AG04450 (cell line): Measurements from ENCODE around the gene BTNL2. TPM values are rescaled to one million over a fixed set of nuclear protein-coding genes. Genes with fewer than 3 reads are reported as not detected.

Source experiments
- CTCF ChIA-PET: fragments of 300-600, 350-600 bp; formaldehyde crosslinking; extraction: SDS; loops from one replicate; lab custom pipeline; 2022; ENCODE audit warnings: antibody characterized with exemption, inconsistent platforms; lab: Charles Lee
- POLR2A ChIA-PET: fragments of 350-600 bp; formaldehyde crosslinking; extraction: SDS; loops from one replicate; lab custom pipeline; 2021; ENCODE audit warnings: antibody characterized with exemption, inconsistent platforms; lab: Yijun Ruan, JAX
- DNase-seq: peaks from one replicate; pipeline ENCODE4 v3.0.0-alpha.2; 2011; ENCODE audit warnings: low read depth, low spot score
- H3K27ac ChIP-seq: one replicate; pipeline ENCODE4 v1.5.1; 2012; ENCODE audit warnings: low read depth, low read length, control low read depth
- H3K27me3 ChIP-seq: one replicate; pipeline ENCODE4 v1.6.0; 2012; ENCODE audit warnings: low read length; ENCODE audit not compliant: control insufficient read depth, insufficient read depth
- H3K4me3 ChIP-seq: 2 replicates; pipeline ENCODE4 v1.5.1; 2011; ENCODE audit warnings: mild to moderate bottlenecking, low read depth, low read length, control low read depth
- H3K9me3 ChIP-seq: 2 replicates; pipeline ENCODE4 v1.5.1; 2012; ENCODE audit warnings: low read length; ENCODE audit not compliant: control insufficient read depth, insufficient read depth
- CTCF ChIP-seq: IDR thresholded peaks from 2 replicates; pipeline ENCODE4 v1.5.1; 2011; ENCODE audit warnings: low read depth, low read length, control low read depth, inconsistent platforms
- polyA plus RNA-seq: library from polyadenylated mRNA; depleted of rRNA; stranded (reverse); fragments of >200 nt; gene quantifications from 2 replicates; pipeline ENCODE4 v1.2.3, GENCODE V29; 2011

The BTNL2 gene
- polyA plus RNA-seq, 1 experiment: not detected

- no peak for TF ChIP-seq CTCF
- POLR2A ChIA-PET: no interaction called here
- CTCF ChIA-PET: interaction anchor here (0.7 to 4.7 kb wide), 4 partner anchors 14 to 457 kb away, joined by 4 to 31 read pairs (median 6); no protein-coding TSS in a partner anchor
- Histone ChIP-seq H3K27ac (no peak overlapping the region), H3K9me3 (no peaks in the 10 kb centered on the region), H3K27me3 (peaks cover 12% of the 10 kb centered on the region), H3K4me3 (no peak overlapping the region)
- DNase-seq: no peak
Measured at GRCh38 chr6:32410906-32411305, 3.9 kb upstream of the BTNL2 start.

- DNase-seq: no peak
- Histone ChIP-seq H3K9me3 (no peaks in the 10 kb centered on the region), H3K4me3 (no peak overlapping the region), H3K27me3 (peaks cover 10% of the 10 kb centered on the region), H3K27ac (no peak overlapping the region)
- ChIA-PET CTCF (interaction anchor here (0.6 to 8.7 kb wide), 2 partner anchors 8 to 318 kb away, joined by 3 to 71 read pairs; no protein-coding TSS in a partner anchor), POLR2A (no interaction called here)
- TF ChIP-seq CTCF: no peak
Measured at GRCh38 chr6:32406197-32406596, 784 bp downstream of the BTNL2 start.

- H3K27ac ChIP-seq: no peak overlapping the region
- no peak for TF ChIP-seq CTCF
- CTCF ChIA-PET: interaction anchor here (0.6 to 8.7 kb wide), 3 partner anchors 9 to 466 kb away, joined by 3 to 71 read pairs (median 3); no protein-coding TSS in a partner anchor
- no peak overlapping the region for H3K4me3 ChIP-seq
- POLR2A ChIA-PET: no interaction called here
- no peak for DNase-seq
- H3K9me3 ChIP-seq: no peaks in the 10 kb centered on the region
- H3K27me3 ChIP-seq: peaks cover 10% of the 10 kb centered on the region
Measured at GRCh38 chr6:32405656-32406055, 1.3 kb downstream of the BTNL2 start.

GRCh38 chr6:32402812-32403211, 4.2 kb downstream of the BTNL2 start:
- TF ChIP-seq CTCF: no peak
- no peak overlapping the region for H3K27ac ChIP-seq
- no peak overlapping the region for H3K4me3 ChIP-seq
- H3K27me3 ChIP-seq: peaks cover 9% of the 10 kb centered on the region
- no peaks in the 10 kb centered on the region for H3K9me3 ChIP-seq
- POLR2A ChIA-PET: no interaction called here
- CTCF ChIA-PET: interaction anchor here (8.7 kb wide), 1 partner anchor 12 kb away, joined by 71 read pairs; no protein-coding TSS in a partner anchor
- DNase-seq: no peak

GRCh38 chr6:32401284-32401963, 5.6 kb downstream of the BTNL2 start:
- H3K9me3 ChIP-seq: no peaks in the 10 kb centered on the region
- H3K27ac ChIP-seq: no peak overlapping the region
- CTCF ChIA-PET: interaction anchor here (0.6 to 8.7 kb wide), 3 partner anchors 13 to 467 kb away, joined by 3 to 71 read pairs (median 4); no protein-coding TSS in a partner anchor
- DNase-seq: no peak
- H3K4me3 ChIP-seq: no peak overlapping the region
- H3K27me3 ChIP-seq: peaks cover 8% of the 10 kb centered on the region
- TF ChIP-seq CTCF: no peak
- POLR2A ChIA-PET: no interaction called here
